Measurements from ENCODE around the gene TNNI3K.

TNNI3K gene

GRCh38 chr1:74426208-74426937 is 191.2 kb downstream of the TNNI3K start:
- no peak for TF ChIP-seq TAF1 (IDR thresholded peaks at IDR 0.05; ENCODE audit: borderline replicate concordance, low read depth, low read length)
- no peak for TF ChIP-seq POLR2AphosphoS5 (IDR thresholded peaks at IDR 0.05; ENCODE audit: low read depth, low read length)
- no peak for TF ChIP-seq POLR2A (IDR thresholded peaks at IDR 0.05; ENCODE audit: low read depth, low read length)
- DNase-seq (ENCODE audit: insufficient read length), result no peak
- no peak for FAIRE-seq

DNA sequence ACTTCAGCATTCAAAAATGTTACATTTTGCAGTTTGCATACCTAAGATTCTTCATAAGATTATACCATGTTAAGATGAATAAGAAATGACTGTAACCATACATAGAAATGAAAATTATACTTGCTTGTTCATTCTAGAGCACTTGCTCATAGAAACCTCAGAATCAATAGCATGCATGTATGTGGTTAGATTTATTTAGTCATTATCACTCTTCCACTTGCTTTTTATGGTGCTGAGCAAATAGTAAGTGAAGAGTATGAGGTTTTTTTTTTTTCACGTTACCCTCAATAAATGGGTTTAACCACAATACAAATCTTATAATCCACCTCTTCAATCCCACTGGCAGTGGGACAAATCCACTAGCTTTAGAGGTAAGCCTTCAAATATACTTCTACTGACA is 192.5 kb downstream of the TNNI3K start:
- DNase-seq (ENCODE audit: insufficient read length) (no peak), FAIRE-seq (no peak)
- no peak for TF ChIP-seq POLR2AphosphoS5 (IDR thresholded peaks at IDR 0.05; ENCODE audit: low read depth, low read length)
- no peak for TF ChIP-seq POLR2A (IDR thresholded peaks at IDR 0.05; ENCODE audit: low read depth, low read length)
- TF ChIP-seq TAF1 (IDR thresholded peaks at IDR 0.05; ENCODE audit: borderline replicate concordance, low read depth, low read length), result no peak

DNA sequence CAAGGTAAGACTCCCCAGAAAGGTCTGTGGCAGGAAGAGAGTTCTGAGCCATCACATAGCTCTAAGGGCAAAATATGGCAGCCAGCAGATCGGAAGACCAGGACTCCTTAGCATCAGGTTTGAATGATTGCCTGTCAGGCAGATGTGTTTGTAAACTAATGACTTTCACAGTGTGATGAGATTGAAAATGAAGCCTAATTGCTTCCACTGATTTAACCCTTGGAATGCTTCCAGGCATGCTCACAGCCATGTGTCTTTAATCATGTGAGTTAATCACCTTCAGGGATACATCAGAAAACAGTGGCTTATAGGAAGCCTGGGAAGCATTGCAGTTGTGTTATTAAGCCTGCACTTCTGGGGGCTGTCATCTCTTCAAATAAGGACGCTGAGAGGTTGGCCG is 194.4 kb downstream of the TNNI3K start:
- DNase-seq (ENCODE audit: insufficient read length) (no peak), FAIRE-seq (no peak)
- no peak for TF ChIP-seq POLR2AphosphoS5 (IDR thresholded peaks at IDR 0.05; ENCODE audit: low read depth, low read length)
- no peak for TF ChIP-seq POLR2A (IDR thresholded peaks at IDR 0.05; ENCODE audit: low read depth, low read length)

GRCh38 chr1:74430342-74430934 is 195.3 kb downstream of the TNNI3K start:
- DNase-seq (ENCODE audit: insufficient read length), result no peak
- no peak for FAIRE-seq
- TF ChIP-seq TAF1 (IDR thresholded peaks at IDR 0.05; ENCODE audit: borderline replicate concordance, low read depth, low read length) (no peak), POLR2A (IDR thresholded peaks at IDR 0.05; ENCODE audit: low read depth, low read length) (no peak), POLR2AphosphoS5 (IDR thresholded peaks at IDR 0.05; ENCODE audit: low read depth, low read length) (no peak)

- TF ChIP-seq POLR2A (IDR thresholded peaks at IDR 0.05; ENCODE audit: low read depth, low read length) (no peak), TAF1 (IDR thresholded peaks at IDR 0.05; ENCODE audit: borderline replicate concordance, low read depth, low read length) (no peak), POLR2AphosphoS5 (IDR thresholded peaks at IDR 0.05; ENCODE audit: low read depth, low read length) (no peak)
These were observed 196.3 kb downstream of the TNNI3K start for GRCh38 chr1:74431531-74431930.

DNA sequence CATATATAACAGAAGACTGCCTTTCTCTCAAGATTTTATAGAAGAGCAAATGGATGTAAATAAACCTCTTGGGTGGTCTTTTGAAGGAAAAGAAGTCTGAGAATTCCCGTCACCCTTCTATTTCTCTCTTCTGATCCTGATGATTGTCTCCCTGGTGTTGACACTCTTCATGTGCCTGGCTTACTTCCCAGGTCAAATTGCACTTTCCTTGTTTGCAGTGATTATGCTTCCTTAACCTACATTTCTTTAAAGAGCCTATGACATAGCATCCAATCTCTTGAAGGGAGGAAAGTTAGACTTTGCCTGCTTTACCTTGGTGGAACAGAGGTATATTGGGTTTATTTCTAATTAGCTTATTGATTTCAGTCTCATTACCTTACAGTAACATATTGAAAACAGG is 197.1 kb downstream of the TNNI3K start:
- no peak for FAIRE-seq
- no peak for DNase-seq (ENCODE audit: insufficient read length)
- no peak for TF ChIP-seq POLR2A (IDR thresholded peaks at IDR 0.05; ENCODE audit: low read depth, low read length)
- TF ChIP-seq POLR2AphosphoS5 (IDR thresholded peaks at IDR 0.05; ENCODE audit: low read depth, low read length), result no peak
- TF ChIP-seq TAF1 (IDR thresholded peaks at IDR 0.05; ENCODE audit: borderline replicate concordance, low read depth, low read length), result no peak

More at GRCh38 chr1:74431531-74431930, 196.3 kb downstream of the TNNI3K start:
- DNase-seq (ENCODE audit: insufficient read length) (no peak), FAIRE-seq (no peak)

DNA sequence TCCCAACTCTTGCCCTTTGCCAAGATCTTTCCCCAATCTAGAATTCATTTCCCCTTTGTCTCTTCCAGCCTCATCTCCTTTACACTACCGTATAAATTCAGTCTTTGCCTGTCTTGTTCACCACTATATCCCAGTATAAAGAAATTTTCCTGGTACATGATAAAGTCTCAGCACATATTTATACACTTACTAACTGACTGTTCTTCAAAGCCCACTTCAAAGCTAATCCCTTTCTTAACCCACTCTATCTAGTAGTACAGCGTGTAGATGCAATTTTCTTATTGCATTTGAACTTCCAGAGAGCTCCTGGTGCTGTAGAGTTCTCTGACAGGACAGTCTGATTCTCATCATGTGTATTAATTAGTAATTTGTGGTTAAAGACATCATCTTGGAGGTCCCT is 199.1 kb downstream of the TNNI3K start:
- DNase-seq (ENCODE audit: insufficient read length), result no peak
- no peak for TF ChIP-seq POLR2AphosphoS5 (IDR thresholded peaks at IDR 0.05; ENCODE audit: low read depth, low read length)
- TF ChIP-seq TAF1 (IDR thresholded peaks at IDR 0.05; ENCODE audit: borderline replicate concordance, low read depth, low read length), result no peak
- TF ChIP-seq POLR2A (IDR thresholded peaks at IDR 0.05; ENCODE audit: low read depth, low read length), result no peak
- FAIRE-seq, result no peak

DNA sequence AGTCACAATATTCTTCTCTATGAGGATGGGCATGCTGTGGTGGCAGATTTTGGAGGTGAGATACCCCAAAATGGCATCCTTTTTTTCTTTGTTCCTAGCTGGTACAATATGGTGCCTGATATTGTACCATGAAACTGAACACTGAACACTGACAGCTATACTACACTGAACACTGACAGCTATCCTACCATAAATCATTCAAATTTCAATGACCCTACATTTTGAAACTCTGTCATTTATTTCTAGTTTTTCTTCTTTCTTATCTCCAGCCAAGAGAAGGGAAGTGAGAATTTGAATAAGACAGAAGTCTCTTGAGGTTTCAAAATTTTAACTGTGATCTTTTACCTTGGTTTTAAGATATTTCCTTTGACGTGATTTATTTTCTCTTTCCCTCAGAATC is 200.9 kb downstream of the TNNI3K start:
- DNase-seq (ENCODE audit: insufficient read length) (no peak), FAIRE-seq (no peak)
- no peak for TF ChIP-seq POLR2A (IDR thresholded peaks at IDR 0.05; ENCODE audit: low read depth, low read length)
- TF ChIP-seq POLR2AphosphoS5 (IDR thresholded peaks at IDR 0.05; ENCODE audit: low read depth, low read length), result no peak
- TF ChIP-seq TAF1 (IDR thresholded peaks at IDR 0.05; ENCODE audit: borderline replicate concordance, low read depth, low read length), result no peak

DNA sequence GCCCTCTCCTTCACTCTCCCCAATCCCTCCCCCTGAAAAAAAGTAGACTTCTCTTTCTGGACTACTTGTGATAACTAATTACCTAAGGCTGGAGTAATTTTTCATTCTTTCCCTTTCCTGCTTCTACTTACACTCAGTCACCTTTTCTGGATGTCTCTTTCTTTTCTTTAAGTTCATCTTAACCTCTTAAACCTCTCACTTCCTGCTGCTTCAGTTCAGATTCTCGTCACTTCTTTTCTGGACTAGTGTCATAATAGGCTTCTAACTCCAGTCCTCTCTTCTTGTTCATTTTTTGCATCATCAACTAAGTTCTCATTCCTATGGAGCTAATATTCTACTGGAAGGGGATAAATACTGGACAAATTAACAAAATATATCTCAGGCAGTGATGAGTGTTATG is 201.8 kb downstream of the TNNI3K start:
- TF ChIP-seq POLR2A (IDR thresholded peaks at IDR 0.05; ENCODE audit: low read depth, low read length) (no peak), TAF1 (IDR thresholded peaks at IDR 0.05; ENCODE audit: borderline replicate concordance, low read depth, low read length) (no peak), POLR2AphosphoS5 (IDR thresholded peaks at IDR 0.05; ENCODE audit: low read depth, low read length) (no peak)
- FAIRE-seq, result no peak
- no peak for DNase-seq (ENCODE audit: insufficient read length)

DNA sequence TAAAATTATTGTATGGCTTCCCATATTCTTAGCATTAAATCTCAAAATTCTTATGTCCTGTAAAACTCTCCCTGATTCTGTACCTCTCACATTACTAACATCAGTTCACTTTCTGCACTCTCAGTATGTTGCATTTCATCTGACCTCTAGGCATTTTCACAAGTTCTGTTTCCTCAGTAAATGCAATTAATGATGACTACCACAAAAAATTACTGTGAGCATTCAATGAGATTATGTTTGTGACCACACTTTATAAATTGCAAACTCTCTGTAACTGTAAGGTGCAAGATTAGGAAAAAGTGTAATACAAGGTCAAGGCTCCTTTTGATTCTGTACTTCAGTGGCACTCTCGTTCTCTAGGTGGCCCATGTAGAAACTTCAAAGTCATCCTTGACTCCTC is 216.8 kb downstream of the TNNI3K start:
- FAIRE-seq (no peak), DNase-seq (ENCODE audit: insufficient read length) (no peak)

DNA sequence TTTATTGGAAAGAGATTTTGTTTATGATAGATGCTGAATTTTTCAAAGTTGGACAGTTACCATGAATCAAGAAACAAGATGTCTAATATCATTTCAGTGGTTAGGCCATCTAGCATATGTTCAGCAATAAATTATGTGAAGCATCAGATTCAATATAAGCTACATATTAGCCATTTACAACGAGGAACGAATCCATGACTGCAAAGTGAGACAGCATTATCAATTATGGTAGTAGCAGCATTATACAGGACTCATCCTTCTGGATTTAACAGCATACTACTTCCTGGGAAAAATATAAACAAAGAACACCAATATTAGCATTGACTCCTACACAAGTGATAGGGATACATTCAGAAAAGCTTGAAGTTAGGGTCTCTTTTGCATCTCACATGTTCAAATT is 218.1 kb downstream of the TNNI3K start:
- TF ChIP-seq POLR2A (IDR thresholded peaks at IDR 0.05; ENCODE audit: low read depth, low read length) (no peak), POLR2AphosphoS5 (IDR thresholded peaks at IDR 0.05; ENCODE audit: low read depth, low read length) (no peak), TAF1 (IDR thresholded peaks at IDR 0.05; ENCODE audit: borderline replicate concordance, low read depth, low read length) (no peak)
- FAIRE-seq (no peak), DNase-seq (ENCODE audit: insufficient read length) (no peak)

More for the DNA sequence above, 216.8 kb downstream of the TNNI3K start:
- TF ChIP-seq POLR2AphosphoS5 (IDR thresholded peaks at IDR 0.05; ENCODE audit: low read depth, low read length) (no peak), TAF1 (IDR thresholded peaks at IDR 0.05; ENCODE audit: borderline replicate concordance, low read depth, low read length) (no peak), POLR2A (IDR thresholded peaks at IDR 0.05; ENCODE audit: low read depth, low read length) (no peak)

DNA sequence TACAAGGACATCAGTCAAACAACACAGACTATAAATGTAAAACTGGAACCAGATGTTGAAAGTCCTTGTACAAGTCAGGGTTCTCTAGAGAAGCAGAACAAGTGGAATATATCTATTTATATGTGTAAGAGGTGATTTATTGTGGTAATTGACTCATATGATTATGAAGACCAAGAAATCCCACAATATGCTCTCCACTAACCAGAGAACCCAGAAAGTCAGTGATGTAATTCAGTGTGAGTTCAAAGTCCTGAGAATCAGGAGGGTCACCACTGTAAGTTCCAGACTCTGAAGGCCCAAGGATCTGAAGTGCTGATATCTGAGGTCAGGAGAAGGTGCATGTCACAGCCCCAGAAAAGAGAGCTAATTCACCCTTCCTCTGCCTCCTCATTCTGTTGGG is 220.2 kb downstream of the TNNI3K start:
- no peak for DNase-seq (ENCODE audit: insufficient read length)
- TF ChIP-seq POLR2A (IDR thresholded peaks at IDR 0.05; ENCODE audit: low read depth, low read length) (no peak), POLR2AphosphoS5 (IDR thresholded peaks at IDR 0.05; ENCODE audit: low read depth, low read length) (no peak), TAF1 (IDR thresholded peaks at IDR 0.05; ENCODE audit: borderline replicate concordance, low read depth, low read length) (no peak)
- no peak for FAIRE-seq
